Ascending aorta (tissue), 2 donors: Measurements from ENCODE around the gene NR1H4. TPM values are rescaled to one million over a fixed set of nuclear protein-coding genes. Genes with fewer than 3 reads are reported as not detected.
"Not testable (repeated sequence)": the region's sequence is repeated elsewhere in the genome, so short reads cannot be mapped to it uniquely, and the experiment has no call there.

Experiments used
- DNase-seq, 2 donors: peaks; one replicate each; pipeline ENCODE4 v3.0.0-alpha.2; 2019; ENCODE audit warnings: low spot score in 2 of 2
- H3K27ac ChIP-seq, 2 donors: fragments of 200-600 bp; sonication (generic); one replicate each; pipeline ENCODE4 v1.5.1; 2016 to 2017; ENCODE audit warnings: mild to moderate bottlenecking in 1 of 2
- H3K27me3 ChIP-seq: fragments of 200-600 bp; sonication (generic); one replicate; pipeline ENCODE4 v1.5.1; 2017
- H3K36me3 ChIP-seq, 2 donors: fragments of 200-600 bp; sonication (generic); one replicate each; pipeline ENCODE4 v1.5.1; 2016
- H3K4me1 ChIP-seq, 2 donors: fragments of 200-600 bp; sonication (generic); one replicate each; pipeline ENCODE4 v1.5.1; 2016 to 2017; ENCODE audit warnings: mild to moderate bottlenecking in 1 of 2
- H3K4me3 ChIP-seq, 2 donors: fragments of 200-600 bp; sonication (generic); one replicate each; pipeline ENCODE4 v1.5.1; 2016 to 2017; ENCODE audit warnings: mild to moderate bottlenecking in 1 of 2
- H3K9me3 ChIP-seq, 2 donors: fragments of 200-600 bp; sonication (generic); one replicate each; pipeline ENCODE4 v1.5.1; 2016
- intact Hi-C: fragments of 100-400 bp; cut with DNase I; formaldehyde crosslinking; loops from one replicate; pipeline ENCODE4 v1.15.1; 2023
- total RNA-seq: library from RNA; depleted of rRNA; stranded (reverse); fragments of >200 nt; gene quantifications from one replicate; pipeline ENCODE4 v1.1.0, GENCODE V29; 2016
- TF ChIP-seq, protein P1 (sequence below), 3 experiments: fragments of 200-600 bp in 2 of 3; fragments of 450-650 bp in 1 of 3; sonication (generic) in 2 of 3; IDR thresholded peaks; one replicate each; pipeline ENCODE4 v1.5.1; 2016 to 2019; ENCODE audit warnings: antibody characterized with exemption in 3 of 3, mild to moderate bottlenecking in 1 of 3, moderate library complexity in 1 of 3

NR1H4 gene
- total RNA-seq, 1 donor from 2014 or later, result 0.32 TPM

DNA sequence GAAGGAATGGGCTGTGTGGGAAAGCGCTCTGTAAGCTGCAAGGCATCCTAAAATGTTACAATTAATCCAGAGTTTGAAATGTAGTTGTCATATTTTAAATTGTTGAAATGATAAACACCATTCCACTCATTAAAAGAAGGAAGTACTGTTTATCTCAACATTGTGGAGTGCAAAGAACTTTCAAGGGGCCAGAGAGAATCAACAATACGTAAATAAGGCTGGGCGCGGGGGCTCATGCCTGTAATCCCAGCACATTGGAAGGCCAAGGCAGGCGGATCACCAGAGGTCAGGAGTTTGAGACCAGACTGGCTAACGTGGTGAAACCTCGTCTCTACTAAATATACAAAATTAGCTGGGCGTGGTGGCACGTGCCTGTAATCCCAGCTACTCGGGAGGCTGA is 24.5 kb downstream of the NR1H4 start:
- TF ChIP-seq, protein P1, sequence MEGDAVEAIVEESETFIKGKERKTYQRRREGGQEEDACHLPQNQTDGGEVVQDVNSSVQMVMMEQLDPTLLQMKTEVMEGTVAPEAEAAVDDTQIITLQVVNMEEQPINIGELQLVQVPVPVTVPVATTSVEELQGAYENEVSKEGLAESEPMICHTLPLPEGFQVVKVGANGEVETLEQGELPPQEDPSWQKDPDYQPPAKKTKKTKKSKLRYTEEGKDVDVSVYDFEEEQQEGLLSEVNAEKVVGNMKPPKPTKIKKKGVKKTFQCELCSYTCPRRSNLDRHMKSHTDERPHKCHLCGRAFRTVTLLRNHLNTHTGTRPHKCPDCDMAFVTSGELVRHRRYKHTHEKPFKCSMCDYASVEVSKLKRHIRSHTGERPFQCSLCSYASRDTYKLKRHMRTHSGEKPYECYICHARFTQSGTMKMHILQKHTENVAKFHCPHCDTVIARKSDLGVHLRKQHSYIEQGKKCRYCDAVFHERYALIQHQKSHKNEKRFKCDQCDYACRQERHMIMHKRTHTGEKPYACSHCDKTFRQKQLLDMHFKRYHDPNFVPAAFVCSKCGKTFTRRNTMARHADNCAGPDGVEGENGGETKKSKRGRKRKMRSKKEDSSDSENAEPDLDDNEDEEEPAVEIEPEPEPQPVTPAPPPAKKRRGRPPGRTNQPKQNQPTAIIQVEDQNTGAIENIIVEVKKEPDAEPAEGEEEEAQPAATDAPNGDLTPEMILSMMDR (IDR thresholded peaks at IDR 0.05), result no peak
- Histone ChIP-seq H3K36me3 (no peaks in the 10 kb centered on the region), H3K4me3 (no peak overlapping the region), H3K4me1 (no peaks in the 10 kb centered on the region), H3K27me3 (no peaks in the 10 kb centered on the region), H3K9me3 (no peaks in the 10 kb centered on the region), H3K27ac (no peak overlapping the region)
- intact Hi-C loops, result no loop called here
- DNase-seq, result no peak

DNA sequence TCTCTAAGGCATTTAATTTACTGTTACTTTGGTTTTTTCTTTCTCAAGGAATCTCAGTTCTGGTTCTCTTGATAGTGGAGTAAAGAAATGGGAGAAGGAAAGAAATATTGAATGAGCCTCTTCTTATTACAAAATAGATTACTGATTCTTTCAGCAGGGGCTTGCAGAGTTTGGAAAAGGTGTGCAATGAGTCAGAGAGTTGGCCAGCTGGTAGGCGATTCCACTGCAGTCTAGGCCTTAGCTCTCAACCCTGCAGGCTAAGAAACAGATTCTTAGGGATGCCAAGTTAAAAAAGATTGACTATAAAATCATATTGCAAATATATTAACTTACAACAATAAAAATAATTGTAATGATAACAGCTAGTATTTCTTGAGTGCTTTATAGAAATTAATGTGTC is 25.8 kb downstream of the NR1H4 start:
- intact Hi-C loops, result no loop called here
- no peak overlapping the region for H3K4me3 ChIP-seq
- no peaks in the 10 kb centered on the region for H3K4me1 ChIP-seq
- no peaks in the 10 kb centered on the region for H3K27me3 ChIP-seq
- no peaks in the 10 kb centered on the region for H3K9me3 ChIP-seq
- DNase-seq, result no peak
- H3K36me3 ChIP-seq, result no peaks in the 10 kb centered on the region
- TF ChIP-seq, protein P1 (IDR thresholded peaks at IDR 0.05), result no peak
- no peak overlapping the region for H3K27ac ChIP-seq

DNA sequence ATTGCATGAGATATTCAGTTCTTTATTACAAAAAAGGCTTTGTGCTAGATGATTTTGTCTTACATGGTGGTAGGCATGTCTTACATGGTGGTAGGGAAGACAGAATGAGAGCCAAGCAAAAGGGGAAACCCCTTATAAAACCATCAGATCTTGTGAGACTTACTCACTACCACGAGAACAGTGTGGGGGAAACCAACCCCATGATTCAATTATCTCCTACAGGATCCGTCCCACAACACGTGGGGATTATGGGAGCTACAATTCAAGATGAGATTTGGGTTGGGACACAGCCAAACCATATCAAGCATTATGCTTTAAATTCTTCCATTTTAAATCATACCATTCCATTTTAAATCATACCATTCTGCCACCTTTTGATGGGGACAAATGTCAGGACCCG is 29.1 kb downstream of the NR1H4 start:
- H3K36me3 ChIP-seq, H3K9me3 ChIP-seq, intact Hi-C loops, H3K27me3 ChIP-seq, H3K27ac ChIP-seq, H3K4me1 ChIP-seq, DNase-seq, H3K4me3 ChIP-seq: not testable (repeated sequence)

DNA sequence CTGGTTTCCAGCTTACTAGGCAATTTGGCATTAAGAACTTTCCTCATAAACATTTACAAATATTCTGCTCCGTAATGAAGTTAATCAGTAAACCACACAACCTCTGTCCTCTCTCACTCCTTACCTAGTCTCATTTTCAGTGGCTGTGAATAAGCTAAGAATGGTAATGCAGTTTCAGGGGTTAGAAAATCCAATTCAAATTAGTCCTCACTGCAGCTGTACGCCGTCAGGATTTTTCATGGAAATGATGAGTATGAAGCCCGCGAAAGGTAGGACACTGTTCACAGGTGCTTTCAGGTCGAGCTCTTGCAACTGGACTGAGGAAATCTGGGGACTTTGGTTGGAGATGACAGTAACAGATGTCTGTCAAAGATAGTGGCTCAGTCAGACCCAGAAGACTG is 29.6 kb downstream of the NR1H4 start:
- Histone ChIP-seq H3K27me3 (no peaks in the 10 kb centered on the region), H3K27ac (no peak overlapping the region), H3K4me1 (no peaks in the 10 kb centered on the region), H3K4me3 (no peak overlapping the region), H3K9me3 (no peaks in the 10 kb centered on the region), H3K36me3 (no peaks in the 10 kb centered on the region)
- DNase-seq, result no peak
- TF ChIP-seq, protein P1 (IDR thresholded peaks at IDR 0.05), result no peak
- intact Hi-C loops, result no loop called here

DNA sequence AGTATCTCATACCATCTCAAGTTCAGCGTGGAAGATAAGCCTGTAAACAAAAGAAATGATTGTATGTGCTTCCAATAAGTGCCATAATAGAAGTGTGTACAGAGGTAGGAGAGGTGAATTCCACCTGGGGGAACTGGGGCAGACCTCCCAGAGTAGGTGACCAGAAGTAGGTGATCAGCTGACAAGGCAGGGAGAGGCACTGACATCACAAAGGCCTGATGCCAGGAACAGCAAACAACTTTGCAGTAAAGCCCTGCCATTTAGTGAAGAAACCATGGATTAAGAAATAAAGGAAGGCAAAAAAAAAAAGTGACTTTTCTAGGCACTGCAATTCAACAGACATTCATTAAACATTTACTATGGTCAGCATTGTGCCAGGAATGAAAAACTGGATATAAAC is 31.1 kb downstream of the NR1H4 start:
- no peaks in the 10 kb centered on the region for H3K36me3 ChIP-seq
- H3K4me1 ChIP-seq, result no peaks in the 10 kb centered on the region
- intact Hi-C loops, result no loop called here
- no peaks in the 10 kb centered on the region for H3K27me3 ChIP-seq
- no peak for DNase-seq
- no peaks in the 10 kb centered on the region for H3K9me3 ChIP-seq
- H3K27ac ChIP-seq, result no peak overlapping the region
- H3K4me3 ChIP-seq, result no peak overlapping the region
- TF ChIP-seq, protein P1 (IDR thresholded peaks at IDR 0.05), result no peak

DNA sequence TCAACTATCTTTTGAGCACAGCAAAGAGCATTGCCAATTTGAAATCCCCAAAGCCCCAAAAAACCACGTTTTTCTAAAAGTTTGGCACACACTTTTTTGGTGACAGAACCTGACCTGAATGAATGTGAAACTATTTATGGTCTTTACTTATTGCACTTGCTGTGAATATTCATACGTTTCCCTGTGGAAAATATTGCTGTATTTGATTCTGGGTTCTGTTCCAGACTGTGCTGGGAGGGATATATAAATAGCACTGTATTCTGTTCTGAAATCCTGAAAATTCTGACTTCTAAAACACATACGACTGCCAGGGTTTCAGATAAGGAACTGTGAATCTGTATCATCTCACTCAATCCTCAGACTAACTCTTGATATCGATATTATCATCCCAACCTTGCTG is 35.1 kb downstream of the NR1H4 start:
- TF ChIP-seq, protein P1 (IDR thresholded peaks at IDR 0.05), result no peak
- intact Hi-C loops, result no loop called here
- Histone ChIP-seq H3K9me3 (no peaks in the 10 kb centered on the region), H3K4me1 (no peaks in the 10 kb centered on the region), H3K27me3 (no peaks in the 10 kb centered on the region), H3K36me3 (no peaks in the 10 kb centered on the region), H3K27ac (no peak overlapping the region), H3K4me3 (no peak overlapping the region)
- no peak for DNase-seq
